ENCODE data around the gene FBXO45.
"Not testable (repeated sequence)": the region's sequence is repeated elsewhere in the genome, so short reads cannot be mapped to it uniquely, and the experiment has no call there.

Gene FBXO45

DNA sequence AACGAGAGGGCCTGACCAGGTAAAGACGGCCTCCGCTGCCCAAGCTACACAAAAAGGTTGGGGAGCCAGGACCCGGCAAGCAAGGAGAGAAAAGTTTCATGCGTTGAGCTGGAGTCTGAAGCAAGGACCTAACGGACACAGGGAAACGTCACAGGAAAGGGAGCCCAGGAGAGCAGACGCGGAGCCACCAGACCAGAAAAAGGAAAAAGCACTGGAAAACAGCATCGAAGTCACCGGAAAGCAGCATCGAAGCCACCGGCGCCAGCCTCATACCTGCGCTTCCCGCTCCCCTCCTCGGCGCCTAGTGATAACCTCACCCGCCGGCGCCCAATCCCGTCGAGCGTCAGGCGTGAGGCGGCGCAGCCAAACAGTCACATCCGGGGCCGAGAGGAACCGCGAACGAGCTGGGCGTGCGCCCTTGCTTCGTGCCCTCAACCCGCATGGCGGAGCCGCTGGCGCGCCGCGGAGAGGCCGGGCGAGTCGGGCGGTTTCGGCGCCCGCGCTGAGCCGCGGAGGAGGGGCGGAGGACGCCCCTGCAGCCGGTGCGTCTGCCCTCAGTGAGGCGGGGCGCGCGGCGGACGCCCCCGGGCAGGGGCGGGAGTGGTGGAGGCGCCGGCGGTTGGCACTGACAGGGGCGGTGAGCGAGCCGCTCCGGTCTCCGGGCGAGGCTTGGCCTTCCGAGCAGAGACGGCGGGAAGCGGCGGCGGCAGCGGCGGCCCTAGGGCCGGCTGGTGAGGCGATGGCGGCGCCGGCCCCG is at the start of gene FBXO45, which contains the start of gene WDR53:
TSS of gene FBXO45 (plus strand) at position 415 of the 757 bp plus-strand sequence. CDS start at position 740, 325 bp downstream.
TSS of gene WDR53 (minus strand) at position 309 of the 757 bp plus-strand sequence. CDS start 7,079 bp downstream, outside the sequence.
- DNase-seq (ENCODE audit: low spot score): peak; percentile 95

DNA sequence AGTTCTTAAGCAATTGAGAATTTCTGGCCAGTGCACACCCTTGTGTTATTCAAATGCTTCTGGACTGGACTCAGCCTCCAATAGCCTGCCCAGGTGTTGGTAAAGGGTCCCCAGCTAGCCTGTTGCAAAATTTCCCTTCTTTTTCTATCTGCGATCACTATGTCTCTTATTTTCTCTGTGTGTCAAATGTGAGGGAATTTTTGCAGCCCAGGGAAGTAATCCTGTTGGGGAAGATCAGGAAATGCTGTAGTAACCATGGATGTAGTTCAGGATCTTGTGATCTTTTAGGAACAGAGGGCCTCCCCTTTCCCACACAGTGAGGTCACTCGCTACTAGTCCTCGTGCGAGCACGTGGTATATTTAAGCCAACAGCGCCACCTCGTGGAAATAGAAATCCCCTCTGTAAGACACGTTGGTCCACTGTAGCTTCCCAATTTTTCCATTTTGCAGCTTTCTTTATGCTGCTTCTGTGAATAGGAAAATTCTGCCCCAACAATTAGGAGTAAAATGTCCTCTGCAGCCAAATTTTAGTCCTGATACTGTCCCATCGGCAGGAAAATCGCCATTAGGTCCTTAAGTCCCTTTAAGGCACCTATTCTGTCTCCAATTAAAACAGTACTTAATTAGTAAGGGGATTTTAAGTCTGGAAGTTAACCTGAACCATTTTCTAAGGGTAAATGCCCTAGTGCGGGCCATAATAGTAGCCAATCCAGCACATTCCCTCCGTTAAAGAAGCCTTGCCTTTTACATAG is 49.3 kb upstream of the FBXO45 start:
- peak; percentile 64 for DNase-seq (ENCODE audit: low spot score)

DNA sequence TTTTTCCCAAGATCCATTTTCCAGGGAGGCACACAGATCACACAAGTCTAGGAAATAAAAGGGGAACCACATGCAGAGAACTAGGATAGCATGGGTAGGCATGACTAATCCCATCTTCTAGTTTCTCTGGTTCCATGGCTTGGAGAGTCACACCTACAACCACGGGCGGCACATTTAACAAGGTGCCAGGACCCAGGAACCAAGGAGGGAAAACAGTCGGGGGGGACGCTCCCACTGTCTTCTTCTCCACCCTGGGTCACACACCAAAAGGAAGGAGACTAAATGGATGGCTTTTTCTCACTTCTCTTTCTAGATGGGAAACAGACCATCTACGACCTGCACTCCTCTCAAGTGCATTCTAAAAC is 48.8 kb upstream of the FBXO45 start:
- no peak for DNase-seq (ENCODE audit: low spot score)

GRCh38 chr3:196521291-196521690 is 47.2 kb upstream of the FBXO45 start:
- not testable (repeated sequence) for DNase-seq (ENCODE audit: low spot score)

GRCh38 chr3:196523841-196524240 is 44.6 kb upstream of the FBXO45 start:
- DNase-seq (ENCODE audit: low spot score): no peak

DNA sequence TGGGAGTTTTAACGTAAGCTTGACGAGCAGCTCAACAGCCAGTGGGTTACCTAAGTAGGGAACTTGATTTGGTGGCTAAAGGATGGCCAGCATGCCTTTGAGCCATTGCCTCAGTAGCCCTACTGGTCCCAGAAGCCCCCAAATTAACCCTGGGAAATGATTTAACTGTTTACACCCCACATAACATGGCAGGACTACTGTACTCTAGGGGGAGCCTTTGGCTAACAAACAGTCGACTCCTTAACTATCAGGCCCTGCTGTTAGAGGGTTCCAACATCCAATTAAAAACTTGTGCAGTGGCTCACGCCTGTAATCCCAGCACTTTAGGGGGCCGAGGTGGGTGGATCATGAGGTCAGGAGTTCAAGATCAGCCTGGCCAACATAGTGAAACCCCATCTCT is 43.9 kb upstream of the FBXO45 start:
- no peak for DNase-seq (ENCODE audit: low spot score)

DNA sequence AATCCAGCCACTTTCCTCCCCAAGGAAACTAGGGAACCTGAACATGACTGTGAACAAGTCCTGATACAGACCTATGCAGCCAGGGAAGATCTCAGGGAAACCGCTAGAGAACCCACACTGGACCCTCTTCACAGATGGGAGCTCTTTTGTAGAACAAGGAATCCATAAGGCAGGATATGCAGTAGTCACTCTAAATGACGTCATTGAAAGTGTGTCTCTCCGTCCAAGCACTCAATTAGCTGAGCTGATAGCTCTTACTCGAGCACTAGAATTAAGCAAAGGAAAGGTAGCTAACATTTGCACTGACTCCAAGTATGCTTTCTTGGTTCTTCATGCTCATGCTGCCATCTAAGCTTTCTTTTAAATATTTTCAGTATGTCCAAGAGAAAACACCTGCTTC is 43.3 kb upstream of the FBXO45 start:
- no peak for DNase-seq (ENCODE audit: low spot score)

- DNase-seq (ENCODE audit: low spot score): peak; percentile 88
These were observed 39.7 kb upstream of the FBXO45 start for GRCh38 chr3:196528639-196529233.

- no peak for DNase-seq (ENCODE audit: low spot score)
These were observed 37.0 kb upstream of the FBXO45 start for GRCh38 chr3:196531418-196531817.

- no peak for DNase-seq (ENCODE audit: low spot score)
These were observed 35.2 kb upstream of the FBXO45 start for GRCh38 chr3:196533260-196533681.

DNA sequence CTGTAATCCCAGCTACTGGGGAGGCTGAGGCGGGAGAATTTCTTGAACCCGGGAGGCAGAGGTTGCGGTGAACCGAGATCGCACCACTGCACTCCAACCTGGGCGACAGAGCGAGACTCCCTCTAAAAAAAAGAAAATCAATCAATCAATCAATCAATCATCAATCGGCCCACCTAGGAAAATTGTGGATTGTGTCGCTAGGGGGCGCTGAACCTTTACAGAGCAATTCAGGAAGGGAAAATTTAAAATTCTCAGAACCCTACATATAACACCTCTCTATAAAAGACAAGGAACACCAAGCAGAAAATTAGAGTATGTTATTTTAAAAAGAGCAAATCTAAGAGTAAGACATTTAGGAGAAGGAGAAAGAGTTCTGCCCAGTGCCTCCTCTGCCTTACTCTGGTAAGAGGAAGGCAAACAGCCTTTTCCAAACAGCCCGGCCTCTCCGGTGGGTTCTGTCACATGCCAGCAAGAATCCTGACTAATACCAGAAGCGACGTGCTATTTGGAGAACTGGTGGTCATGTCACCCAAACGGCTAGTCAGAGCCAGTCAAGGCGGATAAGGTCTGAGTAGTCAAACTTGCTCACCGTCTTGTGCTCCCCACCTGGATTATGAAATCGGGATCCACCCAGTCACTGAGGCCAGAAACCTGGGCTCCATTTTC is 31.0 kb upstream of the FBXO45 start:
- no peak for DNase-seq (ENCODE audit: low spot score)

DNA sequence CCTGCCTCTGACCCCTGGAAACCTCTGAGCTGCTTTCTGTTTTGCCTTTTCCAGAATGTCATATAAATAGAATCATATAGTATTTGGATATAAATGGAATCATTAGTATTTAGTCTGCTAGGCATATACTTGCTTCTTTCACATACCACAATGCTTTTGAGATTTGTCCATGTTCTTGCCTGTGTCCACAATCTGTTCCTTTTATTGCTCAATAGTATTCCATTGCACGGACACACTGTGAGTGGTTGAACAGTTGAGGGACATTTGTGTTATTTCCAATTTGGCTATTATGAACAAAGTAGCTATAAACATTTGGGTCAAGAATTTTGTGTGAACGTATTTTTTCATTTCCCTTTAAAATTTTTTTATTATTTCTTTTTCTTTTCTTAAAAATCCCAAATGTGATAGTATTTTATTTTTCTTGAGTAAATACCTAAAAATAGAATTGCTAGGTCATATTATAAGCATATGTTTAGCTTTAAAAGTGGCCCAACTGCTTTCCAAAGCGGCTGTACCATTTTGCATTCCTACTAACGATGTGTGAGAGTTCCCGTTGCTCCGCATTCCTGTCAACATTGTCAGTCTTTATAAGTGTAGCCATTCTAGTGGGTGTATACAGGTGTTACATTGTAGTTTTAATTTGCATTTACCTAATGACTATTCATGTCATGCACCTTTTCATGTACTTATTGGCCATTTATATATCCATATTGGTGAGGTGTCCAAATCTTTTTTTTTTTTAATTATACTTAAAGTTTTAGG is 26.6 kb upstream of the FBXO45 start:
- no peak for DNase-seq (ENCODE audit: low spot score)

GRCh38 chr3:196544491-196544992 is 23.9 kb upstream of the FBXO45 start:
- DNase-seq (ENCODE audit: low spot score): no peak

- no peak for DNase-seq (ENCODE audit: low spot score)
These were observed 21.9 kb upstream of the FBXO45 start for GRCh38 chr3:196546537-196546936.

GRCh38 chr3:196547067-196547466 is 21.4 kb upstream of the FBXO45 start:
- no peak for DNase-seq (ENCODE audit: low spot score)

- not testable (repeated sequence) for DNase-seq (ENCODE audit: low spot score)
These were observed 19.1 kb upstream of the FBXO45 start for GRCh38 chr3:196549312-196549711.

- not testable (repeated sequence) for DNase-seq (ENCODE audit: low spot score)
These were observed 18.3 kb upstream of the FBXO45 start for GRCh38 chr3:196550172-196550571.

- no peak for DNase-seq (ENCODE audit: low spot score)
These were observed 16.2 kb upstream of the FBXO45 start for GRCh38 chr3:196552253-196552652.

DNA sequence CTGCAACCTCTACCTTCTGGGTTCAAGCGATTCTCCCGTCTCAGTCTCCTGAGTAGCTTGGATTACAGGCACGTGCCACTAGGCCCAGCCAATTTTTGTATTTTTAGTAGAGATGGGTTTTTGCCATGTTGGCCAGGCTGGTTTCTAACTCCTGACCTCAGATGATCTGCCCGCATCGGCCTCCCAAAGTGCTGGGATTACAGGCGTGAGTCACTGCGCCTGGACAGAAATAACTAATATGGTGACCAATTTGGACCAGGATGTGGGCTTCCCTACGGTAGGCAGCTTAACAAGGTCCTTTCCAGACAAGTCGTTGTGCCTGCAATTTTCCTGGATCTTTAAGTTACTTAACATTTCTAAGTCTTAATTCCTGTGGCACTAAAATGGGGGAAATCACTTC is 14.9 kb upstream of the FBXO45 start:
- DNase-seq (ENCODE audit: low spot score): no peak

DNA sequence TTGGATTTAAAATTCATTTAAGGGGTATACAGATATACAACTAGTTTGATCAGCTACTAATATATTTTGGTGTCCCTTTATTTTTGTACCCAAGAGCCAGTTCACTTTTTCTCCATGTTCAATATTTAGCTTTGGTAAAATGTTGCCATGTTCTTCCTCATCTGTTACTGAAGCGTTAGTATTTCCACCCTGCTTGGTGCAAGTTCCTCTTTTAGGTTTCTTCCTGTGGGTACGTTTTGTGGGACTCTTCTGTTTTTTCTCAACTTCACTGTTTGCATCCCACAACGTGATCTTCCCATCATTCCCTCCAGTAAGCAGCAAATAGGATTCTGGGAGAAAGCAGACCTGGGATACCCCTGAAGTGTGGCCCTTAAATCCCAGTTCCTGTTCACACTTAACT is 14.3 kb upstream of the FBXO45 start:
- DNase-seq (ENCODE audit: low spot score): no peak

GRCh38 chr3:196555295-196555694 is 13.2 kb upstream of the FBXO45 start:
- no peak for DNase-seq (ENCODE audit: low spot score)

Measured in hepatic stellate cell (primary cell).